A549 (cell line): ENCODE results near the gene DMRT3. TPM values are rescaled to one million over a fixed set of nuclear protein-coding genes. Genes with fewer than 3 reads are reported as not detected.

Source experiments
- ATAC-seq, 2 experiments: fragments of 200-7000 bp in 1 of 2; fragments of >200 bp in 1 of 2; cut with Nextera tagmentation in 1 of 2; cut with Tn5 transposase in 1 of 2; 3 replicates each; pipeline versions ENCODE4 v1.8.0 to v1.9.1; 2018 to 2020; ENCODE audit warnings: mild to moderate bottlenecking in 1 of 2, moderate library complexity in 1 of 2
- CTCF ChIA-PET: fragments of 300-600 bp; sonication (Branson Sonifier 250); formaldehyde crosslinking; extraction: SDS; loops from one replicate; lab custom pipeline; 2021; ENCODE audit warnings: antibody characterized with exemption, inconsistent platforms; lab: Yijun Ruan, JAX
- POLR2A ChIA-PET: fragments of 350-600 bp; formaldehyde crosslinking; extraction: SDS; loops from one replicate; lab custom pipeline; 2021; ENCODE audit warnings: antibody characterized with exemption, inconsistent platforms; lab: Yijun Ruan, JAX
- DNase-seq, 2 experiments: peaks; one replicate each; pipeline versions ENCODE4 v3.0.0 to v3.0.0-alpha.2; 2011 to 2016; ENCODE audit warnings: low read depth in 1 of 2, low spot score in 1 of 2
- FAIRE-seq: peaks from 2 replicates; lab custom pipeline; 2011; peaks lifted over from hg19 to GRCh38; lab: Jason Lieb, UNC
- H3K27ac ChIP-seq, 2 experiments: fragments of >200 bp; sonication (Bioruptor Twin); formaldehyde crosslinking; 3 replicates each; pipeline ENCODE4 v1.5.1; 2016 to 2017
- H3K4me1 ChIP-seq: fragments of >200 bp; sonication (Bioruptor Twin); formaldehyde crosslinking; 3 replicates; pipeline ENCODE4 v1.6.1; 2016
- H3K4me2 ChIP-seq: fragments of >200 bp; sonication (Bioruptor Twin); formaldehyde crosslinking; 3 replicates; pipeline ENCODE4 v1.6.1; 2016
- H3K4me3 ChIP-seq: fragments of >200 bp; sonication (Bioruptor Twin); formaldehyde crosslinking; 3 replicates; pipeline ENCODE4 v1.5.1; 2016
- H3K9me3 ChIP-seq: fragments of >200 bp; sonication (Bioruptor Twin); formaldehyde crosslinking; 3 replicates; pipeline ENCODE4 v1.6.1; 2016
- BHLHE40 ChIP-seq: IDR thresholded peaks from 2 replicates; pipeline ENCODE4 v1.6.1; 2012; ENCODE audit warnings: low read depth, low read length, inconsistent platforms
- CBX8 ChIP-seq: fragments of 200-600 bp; sonication (generic); IDR thresholded peaks from 2 replicates; pipeline ENCODE4 v1.6.1; 2016
- EHMT2 ChIP-seq: fragments of 200-600 bp; sonication (generic); IDR thresholded peaks from 2 replicates; pipeline ENCODE4 v1.6.1; 2016; ENCODE audit warnings: antibody characterized with exemption, low read depth, mild to moderate bottlenecking, moderate library complexity
- EP300 ChIP-seq, 2 experiments: fragments of >200 bp; sonication (Bioruptor Twin); formaldehyde crosslinking; IDR thresholded peaks; 2 replicates in 1 of 2; 3 replicates in 1 of 2; pipeline ENCODE4 v1.6.1; 2016 to 2017
- FOSB ChIP-seq: fragments of 250-450 bp; sonication (Bioruptor Pico); IDR thresholded peaks from 2 replicates; pipeline ENCODE4 v1.5.0; 2020; ENCODE audit warnings: mild to moderate bottlenecking, moderate library complexity
- GATA3 ChIP-seq: IDR thresholded peaks from 2 replicates; pipeline ENCODE4 v1.6.1; 2012; ENCODE audit warnings: borderline replicate concordance
- HDAC2 ChIP-seq: fragments of 200-600 bp; sonication (generic); IDR thresholded peaks from 2 replicates; pipeline ENCODE4 v1.6.1; 2016
- HOXA7 ChIP-seq: fragments of 250-450 bp; sonication (Bioruptor Pico); IDR thresholded peaks from 2 replicates; pipeline ENCODE4 v1.5.0; 2020; ENCODE audit warnings: mild to moderate bottlenecking, moderate library complexity
- HOXB5 ChIP-seq: fragments of 250-450 bp; sonication (Bioruptor Pico); IDR thresholded peaks from 2 replicates; pipeline ENCODE4 v1.5.0; 2020; ENCODE audit warnings: mild to moderate bottlenecking, moderate library complexity
- JUN ChIP-seq, 2 experiments: fragments of >200 bp; sonication (Bioruptor Twin); formaldehyde crosslinking; IDR thresholded peaks; 2 replicates in 1 of 2; 3 replicates in 1 of 2; pipeline ENCODE4 v1.6.1; 2016 to 2017
- MAFK ChIP-seq: fragments of 450-650 bp; IDR thresholded peaks from 2 replicates; pipeline ENCODE4 v1.6.1; 2014; ENCODE audit not compliant: partially characterized antibody
- PHF8 ChIP-seq: fragments of 200-600 bp; sonication (generic); IDR thresholded peaks from 2 replicates; pipeline ENCODE4 v1.6.1; 2016; ENCODE audit warnings: low read depth, mild to moderate bottlenecking, antibody characterized with exemption, moderate library complexity, borderline replicate concordance
- POLR2AphosphoS2 ChIP-seq: conservative IDR thresholded peaks from 2 replicates; pipeline ENCODE4 v1.6.1; 2012; ENCODE audit warnings: low read length, improper control_type of control experiment, inconsistent platforms
- RAD21 ChIP-seq, 2 experiments: fragments of >200 bp in 1 of 2; sonication (Bioruptor Twin) in 1 of 2; formaldehyde crosslinking in 1 of 2; IDR thresholded peaks in 1 of 2; conservative IDR thresholded peaks in 1 of 2; 2 replicates in 1 of 2; 3 replicates in 1 of 2; pipeline ENCODE4 v1.6.1; 2012 to 2018; ENCODE audit warnings: inconsistent platforms in 1 of 2
- TP53 ChIP-seq: fragments of 250-450 bp; sonication (Bioruptor Pico); IDR thresholded peaks from 2 replicates; pipeline ENCODE4 v1.5.0; 2021; ENCODE audit warnings: mild to moderate bottlenecking, moderate library complexity
- ZFP36 ChIP-seq: fragments of 450-650 bp; IDR thresholded peaks from 2 replicates; pipeline ENCODE4 v1.6.1; 2014; ENCODE audit warnings: borderline replicate concordance; ENCODE audit not compliant: partially characterized antibody
- WGBS: methylation state at CpG from one replicate; pipeline ENCODE4 v1.1.6; 2017; ENCODE audit errors: missing lambda C conversion rate; 5-methylcytosine and 5-hydroxymethylcytosine counted together
- polyA plus RNA-seq, 4 experiments: library from polyadenylated mRNA; depleted of rRNA in 3 of 4; stranded (reverse); fragments of >200 nt; fragmentation: RNase III in 1 of 4; extraction: RNeasy Plus Mini Kit Qiagen cat#74134 plus additional on column Dnase treatment in 1 of 4; gene quantifications; 2 replicates in 3 of 4; 3 replicates in 1 of 4; pipeline ENCODE4 v1.2.3, GENCODE V29; 2011 to 2017
- TF ChIP-seq, protein P1 (sequence below): fragments of 250-450 bp; sonication (Bioruptor Pico); IDR thresholded peaks from 2 replicates; pipeline ENCODE4 v1.5.0; 2021; ENCODE audit warnings: mild to moderate bottlenecking, moderate library complexity, borderline replicate concordance
- TF ChIP-seq, protein P2 (sequence below): fragments of 150-350 bp; IDR thresholded peaks from 2 replicates; pipeline ENCODE4 v1.6.1; 2014; ENCODE audit warnings: low read depth, mild to moderate bottlenecking, low read length
- TF ChIP-seq, protein P3 (sequence below): fragments of >200 bp; sonication (Bioruptor Twin); formaldehyde crosslinking; IDR thresholded peaks from 2 replicates; pipeline ENCODE4 v1.6.1; 2016
- TF ChIP-seq, protein P4 (sequence below): IDR thresholded peaks from 2 replicates; pipeline ENCODE4 v1.6.1; 2012
- TF ChIP-seq, protein P5 (sequence below): fragments of 450-650 bp; IDR thresholded peaks from 2 replicates; pipeline ENCODE4 v1.6.1; 2014; ENCODE audit warnings: antibody characterized with exemption
- TF ChIP-seq, protein P6 (sequence below): fragments of >200 bp; sonication (Bioruptor Twin); formaldehyde crosslinking; IDR thresholded peaks from 3 replicates; pipeline ENCODE4 v1.6.1; 2016

Gene DMRT3
- polyA plus RNA-seq, 2 of the 4 experiments (the other 2 are of a cell fraction): not detected

DNA sequence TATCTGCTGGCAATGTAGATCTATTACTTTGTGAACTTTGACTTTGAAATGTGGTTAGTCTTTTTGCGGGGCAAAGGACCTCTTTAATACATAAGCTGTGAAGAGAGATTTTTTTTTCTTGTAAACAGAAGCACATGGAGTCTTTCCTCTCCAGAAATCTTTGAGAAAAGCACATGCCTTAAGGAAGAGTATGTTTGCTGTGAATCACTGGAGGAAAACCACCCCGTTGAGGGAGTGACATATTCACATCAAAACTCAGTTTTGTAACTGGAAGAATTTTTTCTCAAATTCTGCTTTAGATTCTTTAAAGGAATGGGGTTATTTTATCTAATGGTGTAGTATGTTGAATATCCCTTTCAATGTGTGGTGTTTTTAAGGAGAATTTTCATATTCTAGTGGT, 3.5 kb downstream of the DMRT3 start:
- TF ChIP-seq RAD21 (conservative IDR thresholded peaks at IDR 0.05 in 1 of 2, IDR thresholded peaks at IDR 0.05 in 1 of 2) (no peak), HOXA7 (CRISPR knock-in tag) (no peak), HDAC2 (no peak), FOSB (no peak), GATA3 (no peak), HOXB5 (CRISPR knock-in tag) (no peak), ZFP36 (no peak), TP53 (CRISPR knock-in tag) (no peak), BHLHE40 (no peak), EP300 (IDR thresholded peaks at IDR 0.05) (no peak), POLR2AphosphoS2 (no peak), CBX8 (no peak), PHF8 (no peak), JUN (IDR thresholded peaks at IDR 0.05) (no peak)
- TF ChIP-seq, protein P1, sequence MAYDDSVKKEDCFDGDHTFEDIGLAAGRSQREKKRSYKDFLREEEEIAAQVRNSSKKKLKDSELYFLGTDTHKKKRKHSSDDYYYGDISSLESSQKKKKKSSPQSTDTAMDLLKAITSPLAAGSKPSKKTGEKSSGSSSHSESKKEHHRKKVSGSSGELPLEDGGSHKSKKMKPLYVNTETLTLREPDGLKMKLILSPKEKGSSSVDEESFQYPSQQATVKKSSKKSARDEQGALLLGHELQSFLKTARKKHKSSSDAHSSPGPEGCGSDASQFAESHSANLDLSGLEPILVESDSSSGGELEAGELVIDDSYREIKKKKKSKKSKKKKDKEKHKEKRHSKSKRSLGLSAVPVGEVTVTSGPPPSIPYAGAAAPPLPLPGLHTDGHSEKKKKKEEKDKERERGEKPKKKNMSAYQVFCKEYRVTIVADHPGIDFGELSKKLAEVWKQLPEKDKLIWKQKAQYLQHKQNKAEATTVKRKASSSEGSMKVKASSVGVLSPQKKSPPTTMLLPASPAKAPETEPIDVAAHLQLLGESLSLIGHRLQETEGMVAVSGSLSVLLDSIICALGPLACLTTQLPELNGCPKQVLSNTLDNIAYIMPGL (CRISPR knock-in tag): no peak
- TF ChIP-seq, protein P2, sequence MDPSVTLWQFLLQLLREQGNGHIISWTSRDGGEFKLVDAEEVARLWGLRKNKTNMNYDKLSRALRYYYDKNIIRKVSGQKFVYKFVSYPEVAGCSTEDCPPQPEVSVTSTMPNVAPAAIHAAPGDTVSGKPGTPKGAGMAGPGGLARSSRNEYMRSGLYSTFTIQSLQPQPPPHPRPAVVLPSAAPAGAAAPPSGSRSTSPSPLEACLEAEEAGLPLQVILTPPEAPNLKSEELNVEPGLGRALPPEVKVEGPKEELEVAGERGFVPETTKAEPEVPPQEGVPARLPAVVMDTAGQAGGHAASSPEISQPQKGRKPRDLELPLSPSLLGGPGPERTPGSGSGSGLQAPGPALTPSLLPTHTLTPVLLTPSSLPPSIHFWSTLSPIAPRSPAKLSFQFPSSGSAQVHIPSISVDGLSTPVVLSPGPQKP: no peak
- TF ChIP-seq, protein P3, sequence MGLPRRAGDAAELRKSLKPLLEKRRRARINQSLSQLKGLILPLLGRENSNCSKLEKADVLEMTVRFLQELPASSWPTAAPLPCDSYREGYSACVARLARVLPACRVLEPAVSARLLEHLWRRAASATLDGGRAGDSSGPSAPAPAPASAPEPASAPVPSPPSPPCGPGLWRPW: no peak
- TF ChIP-seq, protein P4, sequence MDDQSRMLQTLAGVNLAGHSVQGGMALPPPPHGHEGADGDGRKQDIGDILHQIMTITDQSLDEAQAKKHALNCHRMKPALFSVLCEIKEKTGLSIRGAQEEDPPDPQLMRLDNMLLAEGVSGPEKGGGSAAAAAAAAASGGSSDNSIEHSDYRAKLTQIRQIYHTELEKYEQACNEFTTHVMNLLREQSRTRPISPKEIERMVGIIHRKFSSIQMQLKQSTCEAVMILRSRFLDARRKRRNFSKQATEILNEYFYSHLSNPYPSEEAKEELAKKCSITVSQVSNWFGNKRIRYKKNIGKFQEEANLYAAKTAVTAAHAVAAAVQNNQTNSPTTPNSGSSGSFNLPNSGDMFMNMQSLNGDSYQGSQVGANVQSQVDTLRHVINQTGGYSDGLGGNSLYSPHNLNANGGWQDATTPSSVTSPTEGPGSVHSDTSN: no peak
- TF ChIP-seq, protein P5, sequence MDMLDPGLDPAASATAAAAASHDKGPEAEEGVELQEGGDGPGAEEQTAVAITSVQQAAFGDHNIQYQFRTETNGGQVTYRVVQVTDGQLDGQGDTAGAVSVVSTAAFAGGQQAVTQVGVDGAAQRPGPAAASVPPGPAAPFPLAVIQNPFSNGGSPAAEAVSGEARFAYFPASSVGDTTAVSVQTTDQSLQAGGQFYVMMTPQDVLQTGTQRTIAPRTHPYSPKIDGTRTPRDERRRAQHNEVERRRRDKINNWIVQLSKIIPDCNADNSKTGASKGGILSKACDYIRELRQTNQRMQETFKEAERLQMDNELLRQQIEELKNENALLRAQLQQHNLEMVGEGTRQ: no peak
- TF ChIP-seq, protein P6, sequence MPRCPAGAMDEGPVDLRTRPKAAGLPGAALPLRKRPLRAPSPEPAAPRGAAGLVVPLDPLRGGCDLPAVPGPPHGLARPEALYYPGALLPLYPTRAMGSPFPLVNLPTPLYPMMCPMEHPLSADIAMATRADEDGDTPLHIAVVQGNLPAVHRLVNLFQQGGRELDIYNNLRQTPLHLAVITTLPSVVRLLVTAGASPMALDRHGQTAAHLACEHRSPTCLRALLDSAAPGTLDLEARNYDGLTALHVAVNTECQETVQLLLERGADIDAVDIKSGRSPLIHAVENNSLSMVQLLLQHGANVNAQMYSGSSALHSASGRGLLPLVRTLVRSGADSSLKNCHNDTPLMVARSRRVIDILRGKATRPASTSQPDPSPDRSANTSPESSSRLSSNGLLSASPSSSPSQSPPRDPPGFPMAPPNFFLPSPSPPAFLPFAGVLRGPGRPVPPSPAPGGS: no peak
- H3K4me1 ChIP-seq: peaks cover 4% of the 10 kb centered on the region; the same call in 1 of the 3 replicates
- no peak overlapping the region for H3K27ac ChIP-seq
- H3K4me2 ChIP-seq: no peak overlapping the region
- H3K9me3 ChIP-seq: no peaks in the 10 kb centered on the region
- H3K4me3 ChIP-seq: no peak overlapping the region
- no peak for DNase-seq
- 0% methylated on average over 2 of the region's 2 CpGs for WGBS
- no peak for ATAC-seq
- CTCF ChIA-PET: interaction anchor here (0.9 to 2.4 kb wide), 3 partner anchors 10 to 632 kb away, joined by 3 to 10 read pairs (median 4); no protein-coding TSS in a partner anchor
- POLR2A ChIA-PET: no interaction called here
- no peak for FAIRE-seq

DNA sequence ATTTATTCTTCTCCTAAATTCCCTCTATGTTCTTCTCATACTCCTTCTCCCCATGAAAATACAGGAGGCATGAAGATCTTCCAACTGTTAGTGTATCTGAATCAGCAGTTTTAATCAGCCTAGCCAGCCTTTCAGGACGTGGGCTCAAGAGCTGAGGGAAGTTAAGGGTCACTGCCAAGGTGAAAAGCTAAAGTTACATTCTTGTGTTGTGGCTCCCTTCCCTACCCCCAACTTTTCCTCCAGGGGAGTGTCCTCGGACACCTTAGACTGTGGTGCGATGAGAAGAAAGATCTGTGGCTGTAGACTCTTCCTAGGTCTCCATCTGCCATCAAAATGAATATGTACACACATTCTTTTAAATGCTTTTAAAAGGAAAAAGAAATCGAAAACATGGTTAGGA, 4.2 kb downstream of the DMRT3 start:
- CTCF ChIA-PET: interaction anchor here (0.9 to 1.2 kb wide), 3 partner anchors 9 to 55 kb away, joined by 3 to 4 read pairs (median 4); no protein-coding TSS in a partner anchor
- no peak for FAIRE-seq
- WGBS: 7% methylated on average over 4 of the region's 4 CpGs

More for the DNA sequence above, 4.2 kb downstream of the DMRT3 start:
- ATAC-seq (no peak), DNase-seq (no peak)
- Histone ChIP-seq H3K9me3 (no peaks in the 10 kb centered on the region), H3K4me2 (no peak overlapping the region), H3K4me1 (peaks cover 4% of the 10 kb centered on the region; the same call in 1 of the 3 replicates), H3K4me3 (no peak overlapping the region), H3K27ac (no peak overlapping the region)
- POLR2A ChIA-PET: no interaction called here
- TF ChIP-seq EHMT2: no peak
- TF ChIP-seq FOSB: no peak
- TF ChIP-seq MAFK: peak; percentile 37
